Myocyte (in vitro differentiated cells): ENCODE measurements around the gene ZNF627. TPM values are rescaled to one million over a fixed set of nuclear protein-coding genes. Genes with fewer than 3 reads are reported as not detected.
"Not testable (repeated sequence)": the region's sequence is repeated elsewhere in the genome, so short reads cannot be mapped to it uniquely, and the experiment has no call there.

Experiments
- DNase-seq: peaks from one replicate; pipeline ENCODE4 v3.0.0-alpha.2; 2012; ENCODE audit warnings: low read depth
- total RNA-seq: library from RNA; depleted of rRNA; stranded (reverse); fragments of >200 nt; gene quantifications from 2 replicates; pipeline ENCODE4 v1.2.3, GENCODE V29; 2014

The ZNF627 gene
- total RNA-seq, 1 donor from 2014 or later = 18.7 TPM

- DNase-seq = no peak
Measured at GRCh38 chr19:11574689-11575088, 22.6 kb upstream of the ZNF627 start.

- DNase-seq = no peak
Measured at GRCh38 chr19:11576227-11576626, 21.1 kb upstream of the ZNF627 start.

GRCh38 chr19:11577451-11578257 lies 19.6 kb upstream of the ZNF627 start, which contains the start of gene ACP5:
TSS of gene ACP5 (minus strand) at chr19:11577645. CDS start at chr19:11577317, 328 bp downstream.
- DNase-seq = no peak

GRCh38 chr19:11578258-11579142 lies 18.8 kb upstream of the ZNF627 start:
- DNase-seq = peak; percentile 26

GRCh38 chr19:11580116-11580515 lies 17.2 kb upstream of the ZNF627 start:
- no peak for DNase-seq

GRCh38 chr19:11581740-11582139 lies 15.5 kb upstream of the ZNF627 start:
- no peak for DNase-seq

- no peak for DNase-seq
Measured at GRCh38 chr19:11586331-11586730, 11.0 kb upstream of the ZNF627 start.

- peak; percentile 71 for DNase-seq
Measured at GRCh38 chr19:11587302-11587974, 9.8 kb upstream of the ZNF627 start.

- DNase-seq = no peak
Measured at GRCh38 chr19:11587975-11588631, 9.2 kb upstream of the ZNF627 start.

- DNase-seq = no peak
Measured at GRCh38 chr19:11594084-11594483, 3.2 kb upstream of the ZNF627 start.

GRCh38 chr19:11596156-11596555 lies 1.1 kb upstream of the ZNF627 start:
- DNase-seq = no peak

- DNase-seq = no peak
Measured at GRCh38 chr19:11598103-11598483, 810 bp downstream of the ZNF627 start.

GRCh38 chr19:11598746-11599145 lies 1.5 kb downstream of the ZNF627 start:
- DNase-seq = no peak

GRCh38 chr19:11599704-11600103 lies 2.4 kb downstream of the ZNF627 start:
- not testable (repeated sequence) for DNase-seq

- no peak for DNase-seq
Measured at GRCh38 chr19:11606484-11606883, 9.2 kb downstream of the ZNF627 start.

- no peak for DNase-seq
Measured at GRCh38 chr19:11611730-11612129, 14.4 kb downstream of the ZNF627 start.

- DNase-seq = no peak
Measured at GRCh38 chr19:11612816-11613511, 15.7 kb downstream of the ZNF627 start.

- DNase-seq = no peak
Measured at GRCh38 chr19:11617180-11618062, 20.1 kb downstream of the ZNF627 start.

GRCh38 chr19:11620553-11620952 lies 23.3 kb downstream of the ZNF627 start:
- DNase-seq = no peak
